GDM1 (cell line): Measurements from ENCODE around the gene CCDC177.

Experiments
- DNase-seq: peaks from one replicate; lab custom pipeline; 2025; lab: John Stamatoyannopoulos, UW

Gene CCDC177

DNA sequence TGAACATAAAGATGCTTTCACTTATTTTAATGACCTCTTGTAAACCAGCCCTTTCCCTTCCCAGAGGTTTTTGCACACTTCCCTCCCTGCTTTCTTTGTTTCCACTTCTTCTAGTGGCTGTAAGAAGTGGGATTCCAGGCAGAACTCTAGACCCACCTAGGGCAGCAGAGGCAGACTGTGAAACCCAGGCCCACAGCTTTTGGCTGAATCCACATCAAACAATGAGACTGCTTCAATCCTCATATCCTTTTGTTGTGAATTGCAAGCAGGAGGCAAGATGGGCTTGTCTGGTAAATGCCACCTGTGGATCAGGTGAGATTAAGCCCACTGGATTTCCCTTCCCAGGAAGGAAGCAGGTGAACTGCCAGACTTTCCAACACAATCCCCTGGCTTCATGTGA is 12.8 kb downstream of the CCDC177 start:
- no peak for DNase-seq

DNA sequence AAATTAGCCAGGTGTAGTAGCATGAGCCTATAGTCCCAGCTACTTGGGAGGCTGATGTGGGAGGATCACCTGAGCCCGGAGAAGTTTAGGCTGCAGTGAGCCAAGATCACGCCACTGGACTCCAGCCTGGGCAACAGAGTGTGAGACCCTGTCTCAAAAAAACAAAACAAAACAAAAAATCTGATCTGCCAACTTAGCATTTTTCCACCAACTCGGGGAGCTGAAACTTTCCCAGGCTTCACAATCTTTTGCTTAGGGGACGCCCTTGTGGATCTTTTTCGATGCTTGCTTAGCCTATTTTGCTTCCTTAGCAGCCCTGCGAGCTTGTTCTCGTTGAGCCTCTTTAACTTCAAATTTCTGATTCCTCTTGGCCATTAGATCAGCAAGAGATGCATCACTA is 13.8 kb downstream of the CCDC177 start:
- DNase-seq, result no peak

DNA sequence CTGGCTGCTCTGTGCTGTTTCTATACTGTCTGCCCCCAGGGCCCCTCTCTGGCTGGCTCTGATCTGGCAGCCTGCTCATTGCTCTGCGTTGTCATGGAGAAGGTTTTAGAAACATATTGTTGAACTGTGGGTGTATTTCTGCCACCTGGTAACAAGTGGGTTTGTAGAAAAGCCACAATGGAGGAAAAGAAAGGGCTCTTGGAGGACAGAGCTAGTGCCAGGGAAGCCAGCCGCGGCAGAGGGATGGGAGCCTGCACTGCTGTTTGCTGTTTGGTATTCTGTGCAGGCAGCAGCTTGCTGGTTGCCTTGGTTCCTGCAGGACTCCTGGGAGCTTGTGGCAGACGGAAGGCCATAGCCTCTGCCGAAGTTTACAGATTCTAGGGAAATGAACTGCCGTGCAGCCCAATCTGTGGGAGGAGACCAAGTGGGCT is 15.1 kb downstream of the CCDC177 start:
- DNase-seq, result no peak

- no peak for DNase-seq
Observed at GRCh38 chr14:69558774-69559173, 15.9 kb downstream of the CCDC177 start.

DNA sequence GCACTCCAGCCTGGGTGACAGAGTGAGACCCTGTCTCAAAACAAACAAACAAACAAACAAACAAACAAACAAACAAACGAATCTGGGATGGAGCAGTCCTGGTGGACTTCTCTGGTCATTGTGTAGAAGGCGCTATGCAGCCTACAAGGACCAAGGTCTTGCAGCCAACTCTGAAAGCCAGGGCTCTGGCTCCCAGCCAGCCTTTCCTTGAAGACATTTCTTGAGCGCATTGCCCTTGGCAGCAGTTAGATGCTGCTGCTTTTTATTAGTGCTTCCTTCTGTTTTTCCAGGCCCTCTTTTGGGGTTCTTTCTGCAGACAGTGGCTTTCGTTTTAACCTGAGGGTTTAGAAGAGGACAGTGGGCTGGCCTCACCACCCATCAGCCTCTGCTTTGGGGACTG is 20.2 kb downstream of the CCDC177 start:
- DNase-seq, result no peak

DNA sequence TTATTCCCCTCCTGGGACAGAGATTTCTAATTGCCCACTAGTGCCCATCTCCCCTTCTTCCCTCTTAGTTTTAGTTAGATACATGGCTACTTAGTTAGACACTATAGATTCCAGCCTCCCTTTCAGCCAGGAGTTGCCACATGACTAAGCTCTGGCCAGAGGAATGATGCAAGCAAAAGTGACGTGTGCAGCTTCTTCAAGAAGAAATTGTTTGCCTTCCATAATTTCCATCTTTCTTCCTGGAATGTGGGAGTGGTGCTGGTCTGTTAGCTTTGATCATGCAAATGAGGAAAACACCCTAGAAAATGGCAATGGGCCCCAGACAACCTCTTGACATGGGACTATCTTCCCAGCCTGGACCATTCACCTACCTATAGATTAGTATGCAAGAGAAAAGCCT is 21.4 kb downstream of the CCDC177 start:
- DNase-seq, result no peak

- DNase-seq, result no peak
Observed at GRCh38 chr14:69551511-69551910, 23.2 kb downstream of the CCDC177 start.

- no peak for DNase-seq
Observed at GRCh38 chr14:69548566-69548965, 26.1 kb downstream of the CCDC177 start.

GRCh38 chr14:69547701-69548348 is 26.8 kb downstream of the CCDC177 start:
- no peak for DNase-seq

GRCh38 chr14:69543341-69544115 is 31.1 kb downstream of the CCDC177 start:
- DNase-seq, result peak; percentile 63

GRCh38 chr14:69542311-69542710 is 32.4 kb downstream of the CCDC177 start:
- DNase-seq, result no peak

DNA sequence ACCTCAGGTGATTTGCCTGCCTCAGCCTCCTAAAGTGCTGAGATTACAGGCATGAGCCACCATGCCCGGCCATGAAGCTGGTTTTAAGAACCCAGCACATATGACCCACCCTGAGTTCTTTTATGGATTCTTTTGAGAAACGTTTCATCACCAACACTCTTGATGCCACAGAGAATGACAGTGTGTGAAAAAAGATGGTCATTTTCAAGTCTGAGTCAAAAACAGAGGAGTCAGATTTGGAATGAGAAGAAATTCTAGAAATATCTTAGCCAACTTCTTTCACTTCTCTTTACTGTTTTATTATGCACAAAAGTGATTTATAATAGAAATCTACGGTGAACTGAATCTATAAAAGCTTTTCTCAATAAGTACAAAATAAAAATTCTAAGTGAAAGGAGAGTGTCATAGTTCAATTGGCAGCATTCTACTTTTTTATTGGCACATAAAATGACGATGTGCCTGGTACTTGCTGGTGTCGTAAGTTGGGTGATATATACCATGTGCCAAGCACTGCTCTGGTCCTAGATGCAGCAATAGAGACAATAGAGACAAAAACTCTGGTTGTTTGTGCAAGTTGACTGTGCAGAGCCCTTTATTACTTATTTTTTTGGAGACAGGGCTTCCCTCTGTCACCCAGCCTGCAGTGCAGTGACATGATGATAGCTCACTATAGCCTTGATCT is 33.9 kb downstream of the CCDC177 start:
- no peak for DNase-seq

GRCh38 chr14:69539631-69540410 is 34.9 kb downstream of the CCDC177 start:
- no peak for DNase-seq

DNA sequence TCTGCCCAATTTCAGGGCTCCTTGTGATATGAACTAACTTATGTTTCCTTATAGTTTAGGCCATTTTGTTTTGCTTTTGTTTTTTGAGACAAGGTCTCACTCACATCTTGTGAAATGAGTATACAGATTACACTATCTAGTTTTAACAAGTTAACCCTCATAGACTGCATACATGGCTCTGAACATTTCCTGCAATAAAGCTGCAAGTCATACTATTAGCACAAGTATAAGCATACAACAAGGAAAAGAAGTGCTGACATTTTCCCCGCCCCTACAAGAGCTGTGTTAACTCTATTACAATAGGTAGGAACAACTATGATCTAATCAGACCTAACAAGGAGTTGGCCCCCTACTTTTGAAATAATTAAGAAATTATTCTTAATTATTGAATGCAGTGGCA is 35.9 kb downstream of the CCDC177 start:
- DNase-seq, result no peak

- DNase-seq, result no peak
Observed at GRCh38 chr14:69537900-69538299, 36.8 kb downstream of the CCDC177 start.

DNA sequence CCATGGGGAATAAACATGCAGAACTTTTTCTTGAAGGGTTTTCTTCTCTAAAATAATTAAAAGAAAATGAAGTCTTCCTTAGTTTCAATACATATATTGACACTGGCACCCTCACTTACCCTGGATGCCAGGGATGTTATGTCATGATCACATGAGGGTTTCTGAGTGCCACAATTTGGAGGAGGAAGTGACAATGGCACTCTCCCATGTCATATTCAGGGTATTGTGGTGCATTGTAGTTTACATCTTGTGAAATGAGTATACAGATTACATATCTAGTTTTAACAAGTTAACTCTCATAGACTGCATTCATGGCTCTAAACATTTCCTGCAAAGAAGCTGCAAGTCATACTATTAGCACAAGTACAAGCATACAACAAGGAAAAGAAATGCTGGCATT is 37.7 kb downstream of the CCDC177 start:
- DNase-seq, result no peak

GRCh38 chr14:69535230-69535848 is 39.3 kb downstream of the CCDC177 start:
- DNase-seq, result no peak

GRCh38 chr14:69532561-69533340 is 41.9 kb downstream of the CCDC177 start:
- DNase-seq, result no peak

DNA sequence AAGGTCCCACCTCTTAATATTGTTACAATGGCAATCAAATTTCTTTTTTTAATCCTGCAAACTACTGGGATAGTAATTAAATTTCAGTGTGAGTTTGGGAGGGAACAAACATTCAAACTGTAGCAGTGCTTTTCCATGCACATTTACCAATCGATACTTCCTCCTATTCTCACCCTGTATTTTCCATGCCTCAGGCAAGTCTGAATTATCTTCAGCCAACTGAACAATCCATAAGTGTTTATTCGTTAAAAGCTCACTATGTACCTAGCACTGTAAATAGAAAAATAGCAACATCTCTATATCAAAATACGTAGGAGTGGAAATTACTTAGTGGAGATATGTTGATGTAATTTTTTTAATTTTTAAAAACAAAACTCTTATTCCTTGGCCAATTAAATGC is 43.5 kb downstream of the CCDC177 start:
- DNase-seq, result no peak

DNA sequence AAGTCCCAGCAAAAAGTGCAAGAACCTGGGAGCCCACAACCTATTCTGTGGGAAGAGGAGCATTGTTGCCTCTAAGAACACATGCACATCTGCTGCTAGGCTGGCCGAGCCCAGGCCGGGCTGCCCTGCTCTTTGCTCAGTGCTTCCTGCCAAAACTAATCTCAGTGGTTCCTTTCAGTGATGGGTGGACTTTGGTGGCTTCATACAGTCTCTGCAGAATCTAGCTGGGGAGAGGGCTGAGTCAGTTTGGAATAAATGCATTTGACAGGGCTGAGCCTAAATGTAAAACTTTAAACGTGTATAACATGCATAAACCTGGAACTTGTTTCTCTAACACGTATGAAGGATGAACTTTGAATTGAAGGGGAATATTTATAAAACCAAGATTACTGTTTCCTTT is 44.6 kb downstream of the CCDC177 start:
- no peak for DNase-seq

- no peak for DNase-seq
Observed at GRCh38 chr14:69529563-69529962, 45.1 kb downstream of the CCDC177 start.
